A673 (cell line): ENCODE data around the gene C3. TPM values are rescaled to one million over a fixed set of nuclear protein-coding genes. Genes with fewer than 3 reads are reported as not detected.

Source experiments
- BruUV-seq: library from RNA; stranded (reverse); fragments of 400-500 nt; replicated peaks from 2 replicates; lab custom pipeline; 2021; lab: Mats Ljungman, UMichigan
- CTCF ChIA-PET: fragments of 300-600 bp; sonication (Branson Sonifier 250); formaldehyde crosslinking; loops from one replicate; lab custom pipeline; 2022; ENCODE audit warnings: antibody characterized with exemption; lab: Charles Lee
- POLR2A ChIA-PET: fragments of 300-600 bp; sonication (Branson Sonifier 250); formaldehyde crosslinking; loops from one replicate; lab custom pipeline; 2022; ENCODE audit warnings: antibody characterized with exemption; ENCODE audit not compliant: low non-redundant PET; lab: Charles Lee
- DNase-seq: peaks from one replicate; pipeline ENCODE4 v3.0.0-alpha.2; 2015; ENCODE audit warnings: low spot score
- H3K27ac ChIP-seq: fragments of 200-600 bp; sonication (generic); 2 replicates; pipeline ENCODE4 v1.5.1; 2016; ENCODE audit warnings: mixed run types, low read depth, mild to moderate bottlenecking, mixed read lengths, antibody characterized with exemption, low read length; ENCODE audit not compliant: poor library complexity, severe bottlenecking
- H3K27me3 ChIP-seq: fragments of 200-600 bp; sonication (generic); replicated peaks from 2 replicates; pipeline ENCODE4 v1.6.1; 2017; ENCODE audit warnings: mixed run types, low read depth, mild to moderate bottlenecking, mixed read lengths, antibody characterized with exemption, low read length; ENCODE audit not compliant: insufficient read depth, poor library complexity
- H3K36me3 ChIP-seq: fragments of 200-600 bp; sonication (generic); 2 replicates; pipeline ENCODE4 v1.6.1; 2016; ENCODE audit warnings: mixed run types, mild to moderate bottlenecking, mixed read lengths, antibody characterized with exemption, low read length; ENCODE audit not compliant: insufficient read depth, poor library complexity, severe bottlenecking
- H3K4me1 ChIP-seq: fragments of 200-600 bp; sonication (generic); 2 replicates; pipeline ENCODE4 v1.6.1; 2017; ENCODE audit warnings: mixed run types, mild to moderate bottlenecking, mixed read lengths, antibody characterized with exemption, low read length; ENCODE audit not compliant: insufficient read depth, poor library complexity, severe bottlenecking
- H3K4me3 ChIP-seq: fragments of 200-600 bp; sonication (generic); 2 replicates; pipeline ENCODE4 v1.5.1; 2016; ENCODE audit warnings: low read depth, mixed run types, mild to moderate bottlenecking, mixed read lengths, low read length; ENCODE audit not compliant: poor library complexity, severe bottlenecking
- H3K9me3 ChIP-seq: fragments of 200-600 bp; sonication (generic); 2 replicates; pipeline ENCODE4 v1.6.1; 2016; ENCODE audit warnings: mixed run types, low read depth, mild to moderate bottlenecking, mixed read lengths, antibody characterized with exemption, low read length; ENCODE audit not compliant: poor library complexity, severe bottlenecking
- EZH2 ChIP-seq: fragments of 200-600 bp; sonication (generic); IDR thresholded peaks from 2 replicates; pipeline ENCODE4 v1.6.1; 2017; ENCODE audit warnings: borderline replicate concordance, low read depth, mild to moderate bottlenecking, mixed read lengths, antibody characterized with exemption, low read length; ENCODE audit not compliant: poor library complexity, severe bottlenecking
- intact Hi-C: fragments of 100-400 bp; cut with micrococcal nuclease; formaldehyde crosslinking; loops from one replicate; pipeline ENCODE4 v1.10.0; 2022; ENCODE audit not compliant: unreplicated experiment
- total RNA-seq: library from RNA; stranded (reverse); gene quantifications from 2 replicates; pipeline ENCODE4 v1.2.3, GENCODE V29; 2021
- TF ChIP-seq, protein P1 (sequence below): fragments of 300-800, 200-600 bp; sonication (generic); conservative IDR thresholded peaks from 2 replicates; pipeline ENCODE4 v1.5.1; 2017; ENCODE audit warnings: low read depth, mild to moderate bottlenecking, antibody characterized with exemption, low read length, moderate library complexity, mixed read lengths

C3 gene
- total RNA-seq, 1 experiment from 2014 or later = 1.8 TPM

DNA sequence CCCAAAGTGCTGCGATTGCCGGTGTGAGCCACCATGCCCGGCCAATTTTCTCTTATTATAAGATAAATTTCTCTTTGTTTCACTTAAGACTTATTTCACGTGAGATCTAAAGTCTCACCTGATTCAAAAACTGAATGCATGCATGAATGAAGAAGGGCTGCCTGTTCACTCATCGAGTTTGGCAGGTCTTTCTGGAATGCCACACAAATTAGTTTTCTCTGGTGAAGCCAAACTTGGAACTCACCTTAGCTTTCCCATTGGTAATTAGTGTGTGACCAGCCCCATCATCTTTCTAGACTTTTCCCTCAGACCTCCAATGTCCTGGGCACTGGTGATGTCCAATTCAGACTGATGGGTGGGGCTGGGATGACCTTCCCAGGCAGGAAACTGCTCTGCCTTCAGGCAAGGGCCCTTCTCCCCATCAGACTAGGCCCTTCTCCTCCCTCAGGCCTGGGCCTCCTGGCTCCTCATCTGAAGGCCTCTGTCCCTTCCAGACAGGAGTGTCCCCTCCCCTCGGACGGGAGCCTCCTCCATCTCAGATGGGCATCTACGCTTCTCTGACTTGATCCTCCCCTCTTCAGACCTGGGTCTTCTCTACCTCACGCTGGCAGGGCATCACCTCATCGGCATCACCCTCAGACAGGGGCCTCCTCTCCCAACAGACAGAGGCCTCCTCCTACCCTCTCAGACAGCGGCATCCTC, 14.4 kb downstream of the C3 start:
- ChIA-PET POLR2A (no interaction called here), CTCF (no interaction called here)
- DNase-seq = no peak
- no peaks in the 10 kb centered on the region for H3K36me3 ChIP-seq
- no peaks in the 10 kb centered on the region for H3K4me1 ChIP-seq
- H3K27me3 ChIP-seq = peaks cover 4% of the 10 kb centered on the region
- TF ChIP-seq, protein P1, sequence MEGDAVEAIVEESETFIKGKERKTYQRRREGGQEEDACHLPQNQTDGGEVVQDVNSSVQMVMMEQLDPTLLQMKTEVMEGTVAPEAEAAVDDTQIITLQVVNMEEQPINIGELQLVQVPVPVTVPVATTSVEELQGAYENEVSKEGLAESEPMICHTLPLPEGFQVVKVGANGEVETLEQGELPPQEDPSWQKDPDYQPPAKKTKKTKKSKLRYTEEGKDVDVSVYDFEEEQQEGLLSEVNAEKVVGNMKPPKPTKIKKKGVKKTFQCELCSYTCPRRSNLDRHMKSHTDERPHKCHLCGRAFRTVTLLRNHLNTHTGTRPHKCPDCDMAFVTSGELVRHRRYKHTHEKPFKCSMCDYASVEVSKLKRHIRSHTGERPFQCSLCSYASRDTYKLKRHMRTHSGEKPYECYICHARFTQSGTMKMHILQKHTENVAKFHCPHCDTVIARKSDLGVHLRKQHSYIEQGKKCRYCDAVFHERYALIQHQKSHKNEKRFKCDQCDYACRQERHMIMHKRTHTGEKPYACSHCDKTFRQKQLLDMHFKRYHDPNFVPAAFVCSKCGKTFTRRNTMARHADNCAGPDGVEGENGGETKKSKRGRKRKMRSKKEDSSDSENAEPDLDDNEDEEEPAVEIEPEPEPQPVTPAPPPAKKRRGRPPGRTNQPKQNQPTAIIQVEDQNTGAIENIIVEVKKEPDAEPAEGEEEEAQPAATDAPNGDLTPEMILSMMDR = no peak
- TF ChIP-seq EZH2 = no peak
- intact Hi-C loops = no loop called here
- no peak overlapping the region for H3K4me3 ChIP-seq
- no peak overlapping the region for H3K27ac ChIP-seq
- H3K9me3 ChIP-seq = no peaks in the 10 kb centered on the region
- no TSS peak for BruUV-seq

DNA sequence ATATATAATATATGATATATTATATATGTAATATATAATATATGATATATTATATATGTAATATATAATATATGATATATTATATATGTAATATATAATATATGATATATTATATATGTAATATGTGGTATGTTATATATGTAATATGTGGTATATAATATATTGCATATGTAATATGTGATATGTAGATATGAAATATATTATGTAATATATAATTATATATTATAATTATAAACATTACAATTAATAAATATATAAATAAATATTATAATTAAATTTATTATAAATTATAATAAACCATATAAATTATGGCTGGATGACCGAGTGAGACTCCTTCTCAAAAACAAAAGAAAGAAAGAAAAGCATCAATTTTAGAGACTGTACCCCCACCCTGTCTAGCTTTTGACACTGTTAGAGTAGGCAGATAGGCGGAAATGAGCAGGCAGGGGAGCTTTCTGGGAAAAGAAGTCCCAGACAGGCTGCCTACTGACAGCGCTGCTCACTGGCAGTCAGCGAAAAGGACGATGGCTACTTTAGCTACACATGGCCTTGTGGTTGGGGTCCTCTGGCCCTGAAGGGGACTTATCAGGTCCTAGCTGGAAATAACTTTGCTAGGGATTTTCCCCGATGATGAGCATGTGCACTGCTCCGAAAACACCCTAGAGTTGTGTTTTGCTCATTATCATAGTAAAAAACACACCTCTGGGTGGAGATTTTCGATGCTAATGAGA, 19.7 kb downstream of the C3 start:
- Histone ChIP-seq H3K9me3 (no peaks in the 10 kb centered on the region), H3K4me1 (no peaks in the 10 kb centered on the region), H3K27me3 (no peaks in the 10 kb centered on the region), H3K4me3 (no peak overlapping the region), H3K27ac (no peak overlapping the region), H3K36me3 (no peaks in the 10 kb centered on the region)
- ChIA-PET POLR2A (no interaction called here), CTCF (no interaction called here)
- intact Hi-C loops = no loop called here
- BruUV-seq = no TSS peak
- TF ChIP-seq, protein P1 = no peak
- no peak for TF ChIP-seq EZH2
- no peak for DNase-seq

DNA sequence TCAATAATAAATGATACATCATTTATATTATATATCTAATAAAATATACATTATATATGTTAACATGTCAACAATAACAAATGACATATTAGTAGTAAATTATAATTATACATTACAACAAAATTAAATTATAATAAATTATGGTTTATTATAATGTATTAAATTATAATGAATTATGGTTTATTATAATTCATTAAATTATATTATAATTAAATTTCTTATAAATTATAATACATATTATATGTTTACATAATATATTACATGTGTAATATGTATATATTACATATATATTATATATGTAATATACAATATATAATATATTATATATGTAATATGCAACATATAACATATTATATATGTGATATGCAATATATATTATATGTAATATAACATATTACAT, 20.5 kb downstream of the C3 start:
- H3K4me3 ChIP-seq = no peak overlapping the region
- H3K4me1 ChIP-seq = no peaks in the 10 kb centered on the region
- ChIA-PET POLR2A (no interaction called here), CTCF (no interaction called here)
- no peaks in the 10 kb centered on the region for H3K36me3 ChIP-seq
- no peak for DNase-seq
- no peak for TF ChIP-seq EZH2
- TF ChIP-seq, protein P1 = no peak
- H3K27me3 ChIP-seq = no peaks in the 10 kb centered on the region
- intact Hi-C loops = no loop called here
- H3K27ac ChIP-seq = no peak overlapping the region
- BruUV-seq = no TSS peak
- no peaks in the 10 kb centered on the region for H3K9me3 ChIP-seq
